ENCODE results near the gene SERPINE3. TPM values are rescaled to one million over a fixed set of nuclear protein-coding genes. Genes with fewer than 3 reads are reported as not detected.
A peak's percentile ranks its signal among the peaks of the same experiment; 100 is the strongest.

SERPINE3 gene
- total RNA-seq, result not detected
- under 1 TPM in 6 of 8 donors, not detected in 2; 0.07 to 0.51 (median 0.27) TPM for polyA plus RNA-seq (ENCODE audit: insufficient read depth in 1 of 8, insufficient read length in 8 of 8, low replicate concordance in 1 of 8)
- long read RNA-seq, donor 1, result 0 reads
- long read RNA-seq, donor 2, result 0 reads
- long read RNA-seq, donor 3, result 0 reads
- long read RNA-seq, donor 4, result 0 reads
- long read RNA-seq, donor 5, result 0 reads
- long read RNA-seq, donor 6, result 0 reads
- long read RNA-seq, donor 7, result 0 reads
- long read RNA-seq, donor 8, result 0 reads
- long read RNA-seq, donor 9, result 0 reads
- long read RNA-seq, donor 10, result 0 reads
- long read RNA-seq, donor 11, result 0 reads

DNA sequence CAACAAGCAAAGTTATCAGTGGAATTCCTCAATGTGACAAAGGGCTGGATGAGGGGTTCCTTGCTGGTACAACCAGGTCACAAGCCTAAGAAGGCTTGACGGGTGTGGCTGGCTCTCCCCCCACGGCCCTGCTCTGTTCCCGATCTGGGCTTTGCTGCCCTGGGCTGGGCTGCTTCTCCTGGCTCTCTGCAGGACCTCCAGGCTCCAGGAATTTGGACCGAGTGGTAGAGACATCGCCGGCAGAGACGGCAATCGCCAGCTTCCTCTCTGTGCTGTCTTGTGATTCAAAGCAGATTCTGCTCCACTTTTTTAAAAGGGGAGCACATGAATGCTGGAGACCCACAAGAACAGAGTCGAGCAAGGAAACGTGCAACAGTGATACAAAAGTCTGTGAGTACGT lies at the start of gene SERPINE3:
Gene SERPINE3 (plus strand): TSS at position 338 of the 400 bp plus-strand sequence. CDS start 1,401 bp downstream, outside the sequence.
- 61% methylated on average over 11 of the region's 11 CpGs for WGBS (ENCODE audit: insufficient coverage)
- Histone ChIP-seq H3K4me3 (ENCODE audit: low read length) (no peak within 1 kb of the TSS), H3K36me3 (ENCODE audit: control insufficient read depth, insufficient read depth, low read length) (no peaks in the 10 kb centered on the region), H3K4me1 (ENCODE audit: control insufficient read depth, insufficient read depth, low read length) (no peaks in the 10 kb centered on the region), H3K27ac (ENCODE audit: low read length) (no peak within 1 kb of the TSS), H3K27me3 (ENCODE audit: control insufficient read depth, insufficient read depth, low read length) (no peaks in the 10 kb centered on the region), H3K9me3 (replicated peaks; ENCODE audit: control insufficient read depth, low read depth, low read length) (no peaks in the 10 kb centered on the region)
- DNase-seq, result no peak

GRCh38 chr13:51291341-51291740 lies 48.1 kb upstream of the SERPINE3 start:
- 73% methylated on average over 4 of the region's 5 CpGs for WGBS (ENCODE audit: insufficient coverage)
- no peak for DNase-seq
- Histone ChIP-seq H3K36me3 (ENCODE audit: control insufficient read depth, insufficient read depth, low read length) (no peaks in the 10 kb centered on the region), H3K4me1 (ENCODE audit: control insufficient read depth, insufficient read depth, low read length) (peaks cover 2% of the 10 kb centered on the region), H3K9me3 (replicated peaks; ENCODE audit: control insufficient read depth, low read depth, low read length) (no peaks in the 10 kb centered on the region), H3K4me3 (ENCODE audit: low read length) (no peak overlapping the region), H3K27me3 (ENCODE audit: control insufficient read depth, insufficient read depth, low read length) (no peaks in the 10 kb centered on the region), H3K27ac (ENCODE audit: low read length) (no peak overlapping the region)

- peak; percentile 27 for DNase-seq
- H3K27me3 ChIP-seq (ENCODE audit: control insufficient read depth, insufficient read depth, low read length), result no peaks in the 10 kb centered on the region
Observed at GRCh38 chr13:51292000-51292565, 47.4 kb upstream of the SERPINE3 start.

GRCh38 chr13:51297556-51297955 lies 41.9 kb upstream of the SERPINE3 start:
- WGBS (ENCODE audit: insufficient coverage), result no CpG with 5 or more reads among the region's 2 CpGs
- Histone ChIP-seq H3K9me3 (replicated peaks; ENCODE audit: control insufficient read depth, low read depth, low read length) (no peaks in the 10 kb centered on the region), H3K4me1 (ENCODE audit: control insufficient read depth, insufficient read depth, low read length) (no peaks in the 10 kb centered on the region), H3K27ac (ENCODE audit: low read length) (no peak overlapping the region), H3K36me3 (ENCODE audit: control insufficient read depth, insufficient read depth, low read length) (no peaks in the 10 kb centered on the region), H3K27me3 (ENCODE audit: control insufficient read depth, insufficient read depth, low read length) (no peaks in the 10 kb centered on the region), H3K4me3 (ENCODE audit: low read length) (no peak overlapping the region)
- DNase-seq, result no peak

More at GRCh38 chr13:51292000-51292565, 47.4 kb upstream of the SERPINE3 start:
- no peaks in the 10 kb centered on the region for H3K36me3 ChIP-seq (ENCODE audit: control insufficient read depth, insufficient read depth, low read length)
- H3K4me3 ChIP-seq (ENCODE audit: low read length), result no peak overlapping the region
- peaks cover 2% of the 10 kb centered on the region for H3K4me1 ChIP-seq (ENCODE audit: control insufficient read depth, insufficient read depth, low read length)
- H3K9me3 ChIP-seq (replicated peaks; ENCODE audit: control insufficient read depth, low read depth, low read length), result no peaks in the 10 kb centered on the region
- H3K27ac ChIP-seq (ENCODE audit: low read length), result no peak overlapping the region
- 60% methylated on average over 1 of the region's 6 CpGs for WGBS (ENCODE audit: insufficient coverage)

DNA sequence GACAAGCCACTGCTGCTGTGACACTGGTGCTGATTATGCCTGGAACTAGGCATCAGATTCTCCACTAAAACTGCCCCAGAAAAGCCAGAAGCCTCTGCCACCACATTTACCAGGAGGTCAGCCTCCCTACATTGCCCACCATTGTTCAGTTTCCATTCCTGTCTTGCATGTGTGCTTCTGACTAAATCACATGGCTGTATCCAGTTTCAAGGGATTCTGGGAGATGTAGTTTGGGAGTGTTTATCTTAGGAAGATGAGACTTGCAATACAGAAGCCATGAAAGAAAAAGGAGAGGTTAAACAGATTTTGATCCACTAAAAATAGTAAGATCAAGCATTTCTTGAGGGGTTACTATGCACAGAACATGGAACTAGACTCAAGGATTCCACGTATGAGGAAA lies 40.7 kb upstream of the SERPINE3 start:
- Histone ChIP-seq H3K27me3 (ENCODE audit: control insufficient read depth, insufficient read depth, low read length) (no peaks in the 10 kb centered on the region), H3K36me3 (ENCODE audit: control insufficient read depth, insufficient read depth, low read length) (no peaks in the 10 kb centered on the region), H3K9me3 (replicated peaks; ENCODE audit: control insufficient read depth, low read depth, low read length) (no peaks in the 10 kb centered on the region), H3K4me1 (ENCODE audit: control insufficient read depth, insufficient read depth, low read length) (no peaks in the 10 kb centered on the region), H3K4me3 (ENCODE audit: low read length) (no peak overlapping the region), H3K27ac (ENCODE audit: low read length) (no peak overlapping the region)
- 83% methylated on average over 1 of the region's 1 CpG for WGBS (ENCODE audit: insufficient coverage)
- DNase-seq, result no peak

- Histone ChIP-seq H3K27ac (ENCODE audit: low read length) (no peak overlapping the region), H3K4me3 (ENCODE audit: low read length) (no peak overlapping the region)
- WGBS (ENCODE audit: insufficient coverage), result no CpG with 5 or more reads among the region's 2 CpGs
Observed at GRCh38 chr13:51303063-51303552, 36.4 kb upstream of the SERPINE3 start.

GRCh38 chr13:51303882-51304281 lies 35.6 kb upstream of the SERPINE3 start:
- H3K27ac ChIP-seq (ENCODE audit: low read length), result no peak overlapping the region
- H3K27me3 ChIP-seq (ENCODE audit: control insufficient read depth, insufficient read depth, low read length), result no peaks in the 10 kb centered on the region
- no peaks in the 10 kb centered on the region for H3K9me3 ChIP-seq (replicated peaks; ENCODE audit: control insufficient read depth, low read depth, low read length)
- H3K4me3 ChIP-seq (ENCODE audit: low read length), result no peak overlapping the region
- no peaks in the 10 kb centered on the region for H3K4me1 ChIP-seq (ENCODE audit: control insufficient read depth, insufficient read depth, low read length)
- no peaks in the 10 kb centered on the region for H3K36me3 ChIP-seq (ENCODE audit: control insufficient read depth, insufficient read depth, low read length)
- no peak for DNase-seq

More at GRCh38 chr13:51303063-51303552, 36.4 kb upstream of the SERPINE3 start:
- H3K27me3 ChIP-seq (ENCODE audit: control insufficient read depth, insufficient read depth, low read length), result no peaks in the 10 kb centered on the region
- H3K36me3 ChIP-seq (ENCODE audit: control insufficient read depth, insufficient read depth, low read length), result no peaks in the 10 kb centered on the region
- H3K9me3 ChIP-seq (replicated peaks; ENCODE audit: control insufficient read depth, low read depth, low read length), result no peaks in the 10 kb centered on the region
- no peak for DNase-seq
- no peaks in the 10 kb centered on the region for H3K4me1 ChIP-seq (ENCODE audit: control insufficient read depth, insufficient read depth, low read length)

DNA sequence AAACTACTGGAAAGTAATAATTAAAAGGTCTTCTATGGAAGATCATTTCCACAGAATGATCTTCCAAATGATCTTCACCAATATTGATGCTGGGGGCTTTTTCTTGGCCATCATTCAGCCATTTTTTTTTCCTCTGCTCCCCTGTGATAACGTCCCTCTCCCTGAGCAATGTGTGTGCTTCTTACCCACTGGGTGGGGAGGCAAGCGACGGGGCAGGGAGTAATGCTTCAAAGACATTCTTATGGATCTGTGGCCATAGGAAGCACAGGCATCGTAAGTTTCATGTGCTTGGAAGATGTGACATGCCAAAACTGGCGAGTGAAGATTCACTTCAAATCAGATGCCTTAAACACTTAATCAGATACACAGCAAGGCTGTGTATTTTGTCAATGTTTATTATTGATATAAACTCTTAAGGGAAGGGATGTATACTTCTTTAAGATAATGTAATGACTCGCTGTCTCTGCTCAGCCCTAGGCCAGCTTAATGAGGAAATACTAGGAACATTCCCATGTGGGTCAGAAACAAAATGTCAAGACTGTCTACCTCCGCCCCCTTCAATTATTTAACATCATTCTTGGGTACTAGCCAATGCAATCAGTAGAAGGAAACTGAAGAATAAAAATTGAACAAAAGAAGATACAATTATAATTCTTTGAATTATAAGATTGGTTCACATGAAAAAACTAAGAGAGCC lies 34.1 kb upstream of the SERPINE3 start:
- no peaks in the 10 kb centered on the region for H3K27me3 ChIP-seq (ENCODE audit: control insufficient read depth, insufficient read depth, low read length)
- no peak overlapping the region for H3K27ac ChIP-seq (ENCODE audit: low read length)
- no peak overlapping the region for H3K4me3 ChIP-seq (ENCODE audit: low read length)
- WGBS (ENCODE audit: insufficient coverage), result no CpG with 5 or more reads among the region's 7 CpGs
- H3K4me1 ChIP-seq (ENCODE audit: control insufficient read depth, insufficient read depth, low read length), result no peaks in the 10 kb centered on the region
- no peak for DNase-seq
- no peaks in the 10 kb centered on the region for H3K9me3 ChIP-seq (replicated peaks; ENCODE audit: control insufficient read depth, low read depth, low read length)
- no peaks in the 10 kb centered on the region for H3K36me3 ChIP-seq (ENCODE audit: control insufficient read depth, insufficient read depth, low read length)

DNA sequence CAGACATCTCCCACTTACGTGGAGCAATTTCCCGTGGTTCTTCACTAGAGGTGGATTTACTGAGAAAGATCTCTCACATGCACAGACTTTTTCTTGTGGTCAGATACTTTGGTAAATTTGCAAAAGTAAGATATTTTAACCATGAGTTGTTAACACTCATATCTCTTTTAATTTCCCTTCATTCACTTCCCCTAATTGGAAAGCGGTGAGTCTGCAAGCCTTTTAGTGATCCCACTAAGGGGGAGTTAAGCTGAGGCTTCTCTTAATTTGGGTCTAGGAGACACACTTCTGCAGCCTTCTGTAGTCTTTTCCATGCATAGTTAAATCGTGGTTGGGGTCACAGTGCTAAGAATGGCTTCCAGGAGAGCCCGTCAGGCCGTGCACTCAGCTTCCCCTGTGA lies 30.7 kb upstream of the SERPINE3 start:
- no peaks in the 10 kb centered on the region for H3K4me1 ChIP-seq (ENCODE audit: control insufficient read depth, insufficient read depth, low read length)
- no peak overlapping the region for H3K27ac ChIP-seq (ENCODE audit: low read length)
- H3K4me3 ChIP-seq (ENCODE audit: low read length), result no peak overlapping the region
- H3K27me3 ChIP-seq (ENCODE audit: control insufficient read depth, insufficient read depth, low read length), result no peaks in the 10 kb centered on the region
- no peaks in the 10 kb centered on the region for H3K36me3 ChIP-seq (ENCODE audit: control insufficient read depth, insufficient read depth, low read length)
- 49% methylated on average over 3 of the region's 6 CpGs for WGBS (ENCODE audit: insufficient coverage)
- no peak for DNase-seq
- H3K9me3 ChIP-seq (replicated peaks; ENCODE audit: control insufficient read depth, low read depth, low read length), result peaks cover 3% of the 10 kb centered on the region

DNA sequence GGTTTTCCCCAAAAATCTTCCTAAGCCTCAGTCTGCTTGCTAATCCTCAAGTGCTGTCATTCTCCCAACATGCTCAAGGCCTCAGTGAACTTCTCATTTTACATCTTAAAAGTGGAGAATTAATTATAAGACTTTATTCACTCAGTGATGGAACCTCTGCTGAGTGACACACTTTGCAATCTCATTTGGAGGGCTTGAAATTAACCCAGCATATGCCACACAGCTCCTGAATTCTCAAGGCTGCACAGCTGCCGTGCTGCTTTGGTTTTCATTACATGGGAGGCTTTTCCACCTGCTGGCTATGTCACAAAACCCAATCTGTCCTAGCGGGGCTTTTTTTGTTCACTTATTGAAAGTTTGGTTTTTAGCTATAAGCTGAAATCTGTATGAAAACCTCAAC lies 28.3 kb upstream of the SERPINE3 start:
- H3K36me3 ChIP-seq (ENCODE audit: control insufficient read depth, insufficient read depth, low read length), result no peaks in the 10 kb centered on the region
- H3K4me1 ChIP-seq (ENCODE audit: control insufficient read depth, insufficient read depth, low read length), result peaks cover 15% of the 10 kb centered on the region
- H3K9me3 ChIP-seq (replicated peaks; ENCODE audit: control insufficient read depth, low read depth, low read length), result peaks cover 3% of the 10 kb centered on the region
- DNase-seq, result no peak
- H3K27me3 ChIP-seq (ENCODE audit: control insufficient read depth, insufficient read depth, low read length), result no peaks in the 10 kb centered on the region
- WGBS (ENCODE audit: insufficient coverage), result no CpG with 5 or more reads among the region's 2 CpGs
- no peak overlapping the region for H3K27ac ChIP-seq (ENCODE audit: low read length)
- H3K4me3 ChIP-seq (ENCODE audit: low read length), result no peak overlapping the region
